Measurements from ENCODE around the gene PRG2.

- TF ChIP-seq CTCF (IDR thresholded peaks at IDR 0.05; ENCODE audit: low read depth, low read length) (no peak), POLR2A (IDR thresholded peaks at IDR 0.05; ENCODE audit: extremely low read depth, insufficient read length) (no peak)
Observed at GRCh38 chr11:57344826-57345225, 45.6 kb downstream of the PRG2 start.

Data from NB4 (cell line).